Small intestine (tissue), 16 donors: ENCODE results near the gene ASIC1. TPM values are rescaled to one million over a fixed set of nuclear protein-coding genes. Genes with fewer than 3 reads are reported as not detected.

Experiments used
- DNase-seq, 2 donors: peaks; one replicate each; pipeline versions ENCODE4 v3.0.0 to v3.0.0-alpha.2; 2013
- FAIRE-seq: peaks from 2 replicates; lab custom pipeline; 2012; peaks lifted over from hg19 to GRCh38; lab: Jason Lieb, UNC
- H3K27ac ChIP-seq, 3 donors: one replicate each; pipeline ENCODE4 v1.5.1; 2013; ENCODE audit warnings: low read length in 2 of 3, mild to moderate bottlenecking in 2 of 3, control low read depth in 1 of 3, inconsistent platforms in 1 of 3, low read depth in 1 of 3, moderate library complexity in 1 of 3
- H3K27me3 ChIP-seq, 3 donors: one replicate each; pipeline ENCODE4 v1.6.1; 2013; ENCODE audit warnings: low read length in 3 of 3, inconsistent platforms in 1 of 3; ENCODE audit not compliant: control insufficient read depth in 3 of 3, insufficient read depth in 3 of 3
- H3K36me3 ChIP-seq, 3 donors: one replicate each; pipeline ENCODE4 v1.6.1; 2013; ENCODE audit warnings: low read length in 3 of 3, inconsistent platforms in 1 of 3, low read depth in 1 of 3, mild to moderate bottlenecking in 1 of 3, moderate library complexity in 1 of 3; ENCODE audit not compliant: control insufficient read depth in 3 of 3, insufficient read depth in 2 of 3
- H3K4me1 ChIP-seq, 3 donors: one replicate each; pipeline ENCODE4 v1.6.1; 2013; ENCODE audit warnings: low read length in 2 of 3, inconsistent platforms in 1 of 3, low read depth in 1 of 3, mild to moderate bottlenecking in 1 of 3, moderate library complexity in 1 of 3; ENCODE audit not compliant: control insufficient read depth in 3 of 3, insufficient read depth in 2 of 3
- H3K4me3 ChIP-seq, 3 donors: one replicate each; pipeline ENCODE4 v1.5.1; 2013; ENCODE audit warnings: low read length in 3 of 3, control low read depth in 1 of 3, inconsistent platforms in 1 of 3, low read depth in 1 of 3, mild to moderate bottlenecking in 1 of 3, moderate library complexity in 1 of 3
- H3K9me3 ChIP-seq, 2 donors: one replicate each; pipeline ENCODE4 v1.6.1; 2013; ENCODE audit warnings: low read depth in 1 of 2, low read length in 1 of 2; ENCODE audit not compliant: control insufficient read depth in 2 of 2, insufficient read depth in 1 of 2
- WGBS, 3 donors: extraction: QIAGEN DNeasy Blood & Tissue Kit; methylation state at CpG; one replicate each; pipeline ENCODE4 v1.1.7; 2013; 5-methylcytosine and 5-hydroxymethylcytosine counted together
- long read RNA-seq, 10 donors: transcript quantifications; one replicate each; lab custom pipeline, GENCODE V29; 2026
- polyA plus RNA-seq, 4 donors: library from polyadenylated mRNA; stranded (reverse) in 3 of 4; unstranded in 1 of 4; fragments of 200-250 nt in 3 of 4; fragments of 120-200 nt in 1 of 4; gene quantifications; one replicate each; pipeline versions ENCODE4 v1.2.1 to v1.2.3, GENCODE V29; 2013
- donor health status: healthy with polysubstance abuse.
- donor health status: control.
- donor health status: control.
- donor health status: Bipolar disorder and iron deficiency.
- donor health status: healthy.

The ASIC1 gene
- polyA plus RNA-seq: 1 to 10 TPM in 1 of 4 donors, under 1 TPM in 2, not detected in 1; 0.81 to 2.2 (median 0.85) TPM
- long read RNA-seq, donor 1, partial matches to known transcripts: 0 of 1 reads
- long read RNA-seq, donor 1, other reads (novel, unspliced or antisense): 0 of 1 reads
- long read RNA-seq, donor 2: 0 reads
- long read RNA-seq, donor 3: 0 reads
- long read RNA-seq, donor 4: 0 reads
- long read RNA-seq, donor 5: 0 reads
- long read RNA-seq, donor 6: 0 reads
- long read RNA-seq, donor 7: 0 reads
- long read RNA-seq, donor 8: 0 reads
- long read RNA-seq, donor 9: 0 reads
- long read RNA-seq, donor 10, partial matches to known transcripts: 0 of 1 reads
- long read RNA-seq, donor 10, other reads (novel, unspliced or antisense): 0 of 1 reads

- H3K27ac ChIP-seq: peak within 1 kb of the TSS in 2 of 3 donors; percentile 2 to 32
- WGBS, 3 donors: 0 to 1% (median 1%) methylated on average over 26 to 88 of the region's 88 CpGs
- peaks cover 0 to 14% (median 0%) of the 10 kb centered on the region in 3 donors for H3K4me1 ChIP-seq
- FAIRE-seq (no peak), DNase-seq (peak; percentile 43 to 82)
- H3K4me3 ChIP-seq: peak within 1 kb of the TSS; percentile 29 to 61 (median 48)
- H3K27me3 ChIP-seq: peaks cover 5 to 34% (median 5%) of the 10 kb centered on the region in 3 donors
- no peaks in the 10 kb centered on the region for H3K9me3 ChIP-seq
- peaks cover 0 to 4% (median 0%) of the 10 kb centered on the region in 3 donors for H3K36me3 ChIP-seq
These were observed at the start of gene ASIC1 for GRCh38 chr12:50057000-50057841. ASIC1 (plus strand) TSS chr12:50057596; CDS start chr12:50058767, 1,171 bp downstream.

- no peak for FAIRE-seq
- no peak overlapping the region for H3K27ac ChIP-seq
These were observed 43.8 kb upstream of the ASIC1 start for GRCh38 chr12:50013361-50014147.

GRCh38 chr12:50014342-50014741 is 43.1 kb upstream of the ASIC1 start:
- no peak overlapping the region for H3K27ac ChIP-seq
- WGBS, 3 donors: 92 to 96% (median 95%) methylated on average over 3 of the region's 3 CpGs
- peaks cover 0 to 9% (median 0%) of the 10 kb centered on the region in 3 donors for H3K4me1 ChIP-seq
- H3K4me3 ChIP-seq: no peak overlapping the region
- DNase-seq: no peak
- no peaks in the 10 kb centered on the region for H3K27me3 ChIP-seq
- FAIRE-seq: no peak
- H3K9me3 ChIP-seq: no peaks in the 10 kb centered on the region
- H3K36me3 ChIP-seq: peaks cover 0 to 17% (median 0%) of the 10 kb centered on the region in 3 donors

More at GRCh38 chr12:50013361-50014147, 43.8 kb upstream of the ASIC1 start:
- H3K4me1 ChIP-seq: peaks cover 0 to 9% (median 0%) of the 10 kb centered on the region in 3 donors
- H3K9me3 ChIP-seq: no peaks in the 10 kb centered on the region
- DNase-seq: no peak
- H3K36me3 ChIP-seq: peaks cover 0 to 17% (median 0%) of the 10 kb centered on the region in 3 donors
- no peaks in the 10 kb centered on the region for H3K27me3 ChIP-seq
- WGBS, 3 donors: 83 to 88% (median 88%) methylated on average over 2 of the region's 2 CpGs
- H3K4me3 ChIP-seq: no peak overlapping the region

GRCh38 chr12:50016501-50017475 is 40.6 kb upstream of the ASIC1 start:
- Histone ChIP-seq H3K36me3 (peaks cover 0 to 15% (median 0%) of the 10 kb centered on the region in 3 donors), H3K27ac (peak overlapping the region in 2 of 3 donors; percentile 29 to 77), H3K4me1 (peaks cover 0 to 9% (median 0%) of the 10 kb centered on the region in 3 donors), H3K9me3 (no peaks in the 10 kb centered on the region), H3K4me3 (no peak overlapping the region), H3K27me3 (no peaks in the 10 kb centered on the region)
- WGBS, 3 donors: 53 to 69% (median 68%) methylated on average over 10 of the region's 10 CpGs
- no peak for FAIRE-seq
- DNase-seq: peak; percentile 17 to 54

- Histone ChIP-seq H3K27me3 (no peaks in the 10 kb centered on the region), H3K36me3 (peaks cover 0 to 12% (median 0%) of the 10 kb centered on the region in 3 donors), H3K27ac (peak overlapping the region in 2 of 3 donors; percentile 29 to 79), H3K4me1 (peaks cover 0 to 9% (median 0%) of the 10 kb centered on the region in 3 donors), H3K9me3 (no peaks in the 10 kb centered on the region), H3K4me3 (no peak overlapping the region)
- WGBS, 3 donors: 72 to 90% (median 81%) methylated on average over 6 of the region's 6 CpGs
- DNase-seq (no peak), FAIRE-seq (no peak)
These were observed 39.8 kb upstream of the ASIC1 start for GRCh38 chr12:50017641-50018040.

GRCh38 chr12:50018154-50018553 is 39.2 kb upstream of the ASIC1 start:
- DNase-seq (no peak), FAIRE-seq (no peak)
- Histone ChIP-seq H3K4me3 (no peak overlapping the region), H3K4me1 (peaks cover 0 to 9% (median 0%) of the 10 kb centered on the region in 3 donors), H3K27me3 (no peaks in the 10 kb centered on the region), H3K27ac (peak overlapping the region in 2 of 3 donors; percentile 29 to 79), H3K36me3 (peaks cover 0 to 12% (median 0%) of the 10 kb centered on the region in 3 donors), H3K9me3 (no peaks in the 10 kb centered on the region)
- WGBS, 3 donors: 66 to 85% (median 82%) methylated on average over 3 of the region's 3 CpGs

GRCh38 chr12:50018968-50019367 is 38.4 kb upstream of the ASIC1 start:
- WGBS, 3 donors: 94 to 98% (median 96%) methylated on average over 2 of the region's 2 CpGs
- H3K27ac ChIP-seq: no peak overlapping the region
- no peak for DNase-seq
- no peaks in the 10 kb centered on the region for H3K9me3 ChIP-seq
- peaks cover 0 to 9% (median 0%) of the 10 kb centered on the region in 3 donors for H3K4me1 ChIP-seq
- no peak for FAIRE-seq
- H3K36me3 ChIP-seq: peaks cover 0 to 12% (median 0%) of the 10 kb centered on the region in 3 donors
- H3K27me3 ChIP-seq: no peaks in the 10 kb centered on the region
- no peak overlapping the region for H3K4me3 ChIP-seq
